HG03066 (cell line): ENCODE data around the gene SLC22A13.
"Not testable (repeated sequence)": the region's sequence is repeated elsewhere in the genome, so short reads cannot be mapped to it uniquely, and the experiment has no call there.

Experiments used
- ATAC-seq: cut with Tn5 transposase; IDR thresholded peaks from one replicate; pipeline ENCODE4 v1.9.1; 2021; ENCODE audit warnings: low read depth; ENCODE audit not compliant: unreplicated experiment

The SLC22A13 gene

GRCh38 chr3:38297537-38297936, 31.9 kb downstream of the SLC22A13 start:
- ATAC-seq: no peak

- ATAC-seq: no peak
Measured at GRCh38 chr3:38297947-38298711, 32.5 kb downstream of the SLC22A13 start.

- no peak for ATAC-seq
Measured at GRCh38 chr3:38306941-38307340, 41.3 kb downstream of the SLC22A13 start.

- ATAC-seq: no peak
Measured at GRCh38 chr3:38307599-38307998, 42.0 kb downstream of the SLC22A13 start.

GRCh38 chr3:38308456-38308855, 42.8 kb downstream of the SLC22A13 start:
- no peak for ATAC-seq

GRCh38 chr3:38311476-38311875, 45.9 kb downstream of the SLC22A13 start:
- ATAC-seq: no peak

GRCh38 chr3:38311941-38312340, 46.3 kb downstream of the SLC22A13 start:
- ATAC-seq: no peak

GRCh38 chr3:38312356-38312755, 46.7 kb downstream of the SLC22A13 start:
- ATAC-seq: no peak

- no peak for ATAC-seq
Measured at GRCh38 chr3:38313263-38313662, 47.7 kb downstream of the SLC22A13 start.

GRCh38 chr3:38313695-38314094, 48.1 kb downstream of the SLC22A13 start:
- ATAC-seq: no peak

GRCh38 chr3:38314112-38314763, 48.6 kb downstream of the SLC22A13 start:
- ATAC-seq: no peak

- no peak for ATAC-seq
Measured at GRCh38 chr3:38314764-38315487, 49.3 kb downstream of the SLC22A13 start.

- no peak for ATAC-seq
Measured at GRCh38 chr3:38315488-38316230, 50.0 kb downstream of the SLC22A13 start.

- no peak for ATAC-seq
Measured at GRCh38 chr3:38316356-38317191, 51.0 kb downstream of the SLC22A13 start.

GRCh38 chr3:38317192-38317759, 51.7 kb downstream of the SLC22A13 start:
- ATAC-seq: no peak

- ATAC-seq: no peak
Measured at GRCh38 chr3:38318766-38319671, 53.4 kb downstream of the SLC22A13 start.

- ATAC-seq: not testable (repeated sequence)
Measured at GRCh38 chr3:38320638-38321037, 55.0 kb downstream of the SLC22A13 start.

- ATAC-seq: no peak
Measured at GRCh38 chr3:38323060-38323459, 57.4 kb downstream of the SLC22A13 start.

- ATAC-seq: no peak
Measured at GRCh38 chr3:38325256-38325655, 59.6 kb downstream of the SLC22A13 start.
